IPS-NIHi7 (cell line): ENCODE results near the gene ITPK1.
"Not testable (repeated sequence)": the region's sequence is repeated elsewhere in the genome, so short reads cannot be mapped to it uniquely, and the experiment has no call there.

ENCODE experiments used
- DNase-seq: peaks from one replicate; pipeline ENCODE4 v3.0.0; 2012; ENCODE audit warnings: mixed read lengths; ENCODE audit errors: extremely low spot score

The ITPK1 gene

DNA sequence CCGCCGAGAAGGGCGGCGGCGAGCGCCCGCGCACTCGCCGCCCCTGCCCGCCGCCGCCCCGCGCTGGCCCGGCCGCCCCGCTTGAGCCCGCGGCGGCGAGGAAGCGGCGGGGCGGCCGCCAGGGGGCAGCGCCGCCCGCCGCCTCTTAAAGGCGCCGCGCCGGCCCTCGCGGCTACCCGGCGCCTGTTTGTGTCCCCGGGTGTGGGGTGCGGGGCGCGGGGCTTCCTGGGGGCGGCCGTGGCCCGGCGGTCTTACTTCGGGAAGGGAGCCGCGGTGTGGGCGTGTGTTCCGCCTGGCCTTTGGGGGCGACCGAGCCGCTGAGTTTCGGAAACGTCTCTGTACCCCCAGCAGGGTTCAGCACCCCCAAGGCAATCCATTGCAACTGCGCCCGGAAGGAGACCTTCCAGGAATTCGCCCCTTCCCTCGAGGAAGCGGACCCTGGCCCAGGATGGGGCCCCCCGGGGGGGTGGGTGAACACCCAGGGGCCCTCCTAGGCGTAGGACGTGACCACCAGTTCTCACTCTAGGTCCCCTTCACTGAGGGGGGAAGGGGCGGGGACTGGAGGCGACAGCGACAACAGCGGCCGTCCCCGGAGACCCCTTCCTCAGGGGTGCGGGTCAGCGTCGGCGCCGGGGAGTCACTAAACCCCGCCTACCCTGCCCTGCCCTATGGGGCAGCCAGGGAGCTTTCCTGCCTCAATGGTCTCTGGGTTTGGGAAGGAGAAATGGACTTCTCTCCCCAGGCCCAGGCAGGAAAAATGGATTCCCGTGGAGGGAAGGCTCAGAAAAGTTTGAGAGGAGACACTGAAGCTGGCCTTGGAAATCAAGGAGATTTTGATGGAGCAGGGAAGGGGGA lies at the start of gene ITPK1:
ITPK1 (minus strand) TSS at position 105 of the 855 bp plus-strand sequence. CDS start 762 bp downstream, outside the sequence.
- DNase-seq, result peak; percentile 79

- DNase-seq, result no peak
Measured at GRCh38 chr14:93163564-93163963, 47.8 kb upstream of the ITPK1 start.

DNA sequence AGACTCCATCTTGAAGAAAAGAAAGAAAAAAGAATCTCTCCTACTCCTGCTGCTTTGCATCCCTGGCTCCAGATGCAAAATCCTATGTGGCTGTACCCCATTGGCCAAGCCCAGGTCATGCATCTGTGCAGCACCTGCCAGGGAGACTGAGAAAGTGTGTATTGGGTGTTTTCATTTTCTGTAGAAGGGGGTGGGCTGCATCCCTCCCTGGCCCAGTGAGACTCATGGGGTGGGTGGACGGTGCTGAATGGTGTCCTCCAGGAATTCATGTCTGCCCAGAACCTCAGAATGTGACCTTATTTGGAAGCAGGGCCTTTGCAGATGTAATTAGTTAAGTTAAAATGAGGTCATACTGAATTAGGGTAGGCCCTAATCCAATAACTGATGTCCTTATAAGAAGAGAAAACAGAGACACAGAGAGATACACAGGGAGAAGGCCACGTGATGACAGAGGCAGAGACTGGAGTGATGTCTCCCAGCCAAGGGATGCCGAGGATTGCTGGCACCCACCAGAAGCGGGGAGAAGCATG lies 45.8 kb upstream of the ITPK1 start:
- DNase-seq, result no peak

DNA sequence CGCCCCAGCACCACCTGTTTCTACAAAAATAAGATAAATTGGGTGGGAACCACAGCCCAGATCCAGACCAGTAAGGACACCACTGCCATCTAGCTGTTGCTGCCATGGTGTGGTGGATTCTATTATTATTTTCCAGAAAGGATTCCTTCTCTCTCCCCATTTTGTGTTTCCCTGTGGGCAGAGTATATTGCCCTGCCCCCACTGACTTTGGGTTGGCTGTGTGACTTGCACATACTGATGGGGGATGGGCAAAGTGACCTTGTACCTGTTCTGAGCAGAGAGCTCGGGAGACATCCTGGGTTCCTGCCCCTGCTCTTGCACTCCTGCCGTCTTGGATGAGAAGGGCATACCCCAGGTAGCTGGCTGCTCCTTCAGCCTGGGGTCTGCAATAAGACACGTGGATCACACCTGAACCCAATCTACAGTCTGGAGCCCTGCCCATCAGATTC lies 44.7 kb upstream of the ITPK1 start:
- DNase-seq, result peak; percentile 60

DNA sequence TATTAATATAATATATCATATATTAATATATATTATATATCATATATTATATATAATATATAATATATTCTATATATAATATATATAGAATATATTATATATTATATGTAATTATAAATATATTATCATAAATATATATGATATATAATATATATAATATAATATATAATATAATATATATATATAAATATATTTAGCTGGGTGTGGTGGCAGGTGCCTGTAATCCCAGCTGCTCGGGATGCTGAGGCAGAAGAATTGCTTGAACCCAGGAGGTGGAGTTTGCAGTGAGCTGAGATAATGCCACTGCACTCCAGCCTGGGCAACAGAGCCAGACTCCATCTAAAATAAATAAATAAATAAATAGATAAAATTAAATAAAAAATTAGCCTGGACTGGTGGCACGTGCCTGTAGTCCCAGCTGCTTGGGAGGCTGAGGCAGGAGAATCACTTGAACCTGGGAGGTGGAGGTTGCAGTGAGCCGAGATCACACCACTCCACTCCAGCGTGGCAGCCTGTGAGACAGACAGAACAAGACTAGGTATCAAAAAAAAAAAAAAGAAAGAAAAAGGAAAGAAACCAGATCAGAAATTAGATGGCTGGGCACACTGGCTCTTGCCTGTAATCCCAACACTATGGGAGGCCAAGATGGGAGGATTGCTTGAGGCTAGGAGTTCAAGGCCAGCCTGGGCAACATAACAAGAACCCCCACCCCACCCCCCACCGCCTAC lies 44.1 kb upstream of the ITPK1 start:
- DNase-seq, result not testable (repeated sequence)

DNA sequence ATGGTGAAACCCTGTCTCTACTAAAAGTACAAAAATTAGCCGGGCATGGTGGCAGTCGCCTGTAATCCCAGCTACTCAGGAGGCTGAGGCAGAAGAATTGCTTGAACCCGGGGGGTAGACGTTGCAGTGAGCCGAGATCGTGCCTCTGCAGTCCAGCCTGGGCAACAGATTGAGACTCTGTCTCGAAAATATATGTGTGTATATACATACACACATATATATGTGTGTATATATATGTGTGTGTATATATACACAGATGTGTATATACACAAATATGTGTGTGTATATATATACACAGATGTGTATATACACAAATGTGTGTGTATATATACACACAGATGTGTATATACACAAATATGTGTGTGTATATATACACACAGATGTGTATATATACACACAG lies 42.6 kb upstream of the ITPK1 start:
- DNase-seq, result not testable (repeated sequence)

DNA sequence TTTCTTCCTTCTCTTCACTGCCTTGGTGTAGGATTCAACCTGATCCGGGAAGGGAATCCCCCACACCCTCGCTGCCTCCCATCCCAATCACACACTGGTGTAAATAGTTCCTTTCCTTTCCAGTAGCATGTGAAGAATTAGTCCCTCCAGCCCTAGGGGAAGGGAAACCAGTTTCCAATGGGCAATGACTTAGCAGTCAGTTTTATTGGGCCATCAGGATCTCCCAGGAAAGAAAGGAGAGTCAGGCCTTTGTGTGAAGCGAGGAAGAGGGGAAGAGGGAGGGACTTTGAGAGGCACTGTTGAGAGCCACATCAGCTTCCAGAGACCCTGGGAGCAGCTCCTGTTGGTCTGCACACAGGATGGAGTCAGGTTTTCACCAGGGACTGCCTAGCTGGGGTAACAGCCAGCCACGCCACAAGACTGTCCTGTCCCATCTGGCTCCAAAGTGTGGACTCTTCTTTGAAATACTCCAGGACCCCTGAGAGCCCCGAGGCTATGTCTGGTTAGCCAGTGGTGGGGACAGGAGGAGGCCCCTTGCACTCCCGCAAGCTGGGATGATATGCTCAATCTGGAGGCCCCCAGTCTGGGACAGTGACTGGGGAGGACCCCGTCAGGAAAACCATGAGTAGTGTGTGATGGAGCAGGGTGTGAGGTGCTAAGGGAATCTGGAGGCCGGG lies 41.1 kb upstream of the ITPK1 start:
- no peak for DNase-seq

GRCh38 chr14:93155667-93156066 lies 39.9 kb upstream of the ITPK1 start:
- no peak for DNase-seq

GRCh38 chr14:93153121-93153520 lies 37.4 kb upstream of the ITPK1 start:
- DNase-seq, result no peak

DNA sequence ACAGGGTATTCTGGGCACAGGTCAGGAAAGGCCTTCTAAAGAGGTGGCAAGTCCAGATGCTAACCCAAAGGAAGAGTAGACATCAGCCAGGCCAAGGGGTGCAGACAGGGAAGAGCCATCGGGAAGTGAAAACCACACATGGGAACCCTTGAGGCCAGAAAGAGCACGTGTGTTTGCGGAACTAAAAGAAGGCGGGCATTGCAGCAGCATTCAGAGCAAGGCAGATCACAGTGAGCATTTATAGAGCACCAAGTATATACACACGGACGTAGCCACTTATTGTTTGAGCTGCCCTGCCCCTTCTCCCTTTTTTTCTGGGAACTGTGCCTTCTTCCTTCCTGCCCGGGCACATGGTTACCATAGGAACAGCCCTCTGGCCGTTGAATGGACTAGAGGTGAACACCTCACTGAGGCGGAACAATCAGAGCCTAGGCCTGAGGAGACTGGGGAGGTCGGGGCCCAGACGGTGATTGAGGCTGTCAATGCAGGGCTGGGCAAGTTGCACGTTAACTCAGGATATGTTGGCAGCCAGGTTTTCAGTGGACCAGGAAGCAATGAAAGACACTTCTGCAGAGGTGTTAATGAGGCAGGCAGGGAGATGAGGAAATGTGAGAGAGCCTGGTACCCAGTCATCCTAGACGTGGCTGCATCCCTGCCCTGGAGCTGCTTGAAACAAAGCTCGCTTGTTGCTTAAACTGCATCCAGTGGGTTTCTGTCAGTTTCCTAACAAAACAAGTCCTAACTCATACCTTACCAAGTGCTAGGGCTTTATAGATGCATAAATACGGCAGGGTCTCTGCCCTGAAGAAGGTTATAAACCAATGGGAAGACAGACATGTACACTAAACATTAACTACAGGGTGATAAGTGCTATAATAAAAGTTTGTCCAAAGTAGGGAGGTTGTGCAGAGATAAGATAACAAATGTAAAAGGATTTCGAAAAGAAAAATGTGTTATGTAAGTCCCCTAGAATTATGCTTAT lies 34.8 kb upstream of the ITPK1 start:
- DNase-seq, result no peak

DNA sequence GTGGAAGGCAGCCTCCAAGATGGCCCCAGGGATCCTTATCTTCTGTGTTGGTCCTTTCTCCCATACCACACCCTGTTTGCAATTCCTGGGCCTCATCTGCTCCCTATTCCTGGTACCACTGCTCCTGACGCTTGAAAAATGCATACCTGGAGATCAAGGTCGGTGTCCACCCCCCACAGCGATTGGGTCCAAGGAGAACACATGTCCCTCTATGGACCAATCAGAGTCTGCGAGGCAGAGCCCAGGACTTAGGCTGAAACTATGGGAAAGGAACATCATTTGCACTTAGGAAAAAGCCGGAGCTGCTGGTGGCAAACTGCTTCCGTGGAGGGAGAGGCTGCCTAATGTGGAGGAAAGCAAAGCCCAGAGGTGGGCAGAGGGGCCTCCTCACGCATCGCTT lies 33.3 kb upstream of the ITPK1 start:
- no peak for DNase-seq

GRCh38 chr14:93146119-93146518 lies 30.4 kb upstream of the ITPK1 start:
- DNase-seq, result no peak

DNA sequence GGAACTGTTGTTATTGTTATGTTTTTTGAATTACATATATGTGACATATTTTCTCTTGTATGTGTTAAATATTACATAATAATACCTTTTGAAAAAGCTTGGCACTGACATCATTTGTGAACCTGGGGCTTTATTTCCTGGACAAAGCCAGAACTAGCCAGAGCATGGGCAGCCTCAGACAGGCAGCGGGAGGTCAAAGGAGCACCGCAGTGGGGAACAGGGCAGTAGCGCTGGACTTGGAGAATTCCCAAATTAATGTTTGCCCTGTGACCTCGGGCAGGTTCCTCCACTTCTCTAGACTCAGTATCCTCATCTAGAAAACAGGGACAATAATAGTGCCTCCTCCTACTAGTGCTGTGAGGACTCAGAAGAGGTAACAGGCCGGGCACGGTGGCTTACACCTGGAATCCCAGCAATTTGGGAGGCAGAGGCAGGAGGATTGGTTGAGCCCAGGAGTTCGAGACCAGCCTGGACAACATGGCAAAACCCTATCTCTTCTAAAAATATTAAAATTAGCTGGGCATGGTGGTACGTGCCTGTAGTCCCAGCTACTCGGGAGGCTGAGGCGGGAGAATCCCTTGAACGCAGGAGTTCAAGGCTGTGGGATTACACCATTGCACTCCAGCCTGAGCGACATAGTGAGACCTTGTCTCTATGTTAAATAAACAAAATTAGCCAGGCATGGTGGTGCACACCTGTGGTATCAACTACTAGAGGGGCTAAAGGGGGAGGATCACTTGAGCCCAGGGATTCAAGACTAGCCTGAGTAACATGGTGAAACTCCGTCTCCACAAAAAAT lies 27.3 kb upstream of the ITPK1 start:
- no peak for DNase-seq

GRCh38 chr14:93137864-93138263 lies 22.1 kb upstream of the ITPK1 start:
- no peak for DNase-seq

DNA sequence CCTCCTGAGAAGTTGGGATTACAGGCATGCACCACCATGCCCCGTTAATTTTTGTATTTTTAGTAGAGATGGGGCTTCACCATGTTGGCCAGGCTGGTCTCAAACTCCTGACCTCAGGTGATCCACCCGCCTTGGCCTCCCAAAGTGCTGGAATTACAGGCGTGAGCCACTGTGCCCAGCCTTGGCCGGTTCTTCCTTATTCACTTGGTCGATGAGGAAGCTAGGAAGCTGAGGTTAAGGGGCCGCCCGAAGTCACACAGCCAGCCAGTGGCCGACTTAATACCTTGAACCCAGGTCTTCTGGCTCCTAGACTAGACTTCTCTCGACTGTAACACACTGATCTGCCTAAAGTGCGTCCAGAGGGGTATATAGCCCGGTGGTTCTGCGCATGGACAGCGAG lies 20.8 kb upstream of the ITPK1 start:
- not testable (repeated sequence) for DNase-seq

- no peak for DNase-seq
Measured at GRCh38 chr14:93136009-93136408, 20.3 kb upstream of the ITPK1 start.

DNA sequence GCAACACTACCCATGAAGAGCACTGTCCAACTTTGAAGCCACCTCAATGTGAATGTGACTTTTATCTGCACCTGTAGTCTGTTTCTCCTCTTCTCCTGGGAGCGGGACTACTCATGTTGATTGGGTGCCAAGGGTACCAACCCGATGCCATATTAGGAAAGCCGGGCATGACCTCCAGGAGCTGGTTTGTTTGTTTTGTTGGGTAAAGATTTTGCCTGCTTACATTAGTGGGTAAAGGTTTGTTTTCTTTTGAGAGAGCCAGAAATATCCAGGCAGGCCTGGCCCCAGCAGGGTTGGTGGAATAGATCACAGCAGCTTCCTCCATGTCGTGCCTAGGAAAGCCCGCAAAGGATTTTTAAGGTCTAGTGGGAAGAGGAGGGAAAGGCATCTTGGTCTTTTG lies 19.7 kb upstream of the ITPK1 start:
- DNase-seq, result no peak

DNA sequence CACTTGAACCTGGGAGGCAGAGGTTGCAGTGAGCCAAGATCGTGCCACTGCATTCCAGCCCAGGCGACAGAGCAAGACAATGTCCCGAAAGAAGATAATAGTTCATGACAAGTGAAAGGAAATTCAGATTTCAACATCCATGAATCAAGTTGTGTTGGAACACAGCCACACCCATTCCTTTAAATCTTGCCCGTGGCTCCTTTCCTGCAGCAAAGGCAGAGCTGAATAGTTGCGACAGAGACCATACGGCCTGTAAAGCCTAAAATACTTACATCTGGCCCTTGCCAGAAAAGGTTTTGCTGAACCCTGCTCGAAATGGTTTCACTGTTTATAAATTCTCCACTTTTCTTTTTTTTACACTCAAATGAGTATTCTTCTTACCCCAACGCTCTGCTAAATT lies 17.7 kb upstream of the ITPK1 start:
- DNase-seq, result no peak

DNA sequence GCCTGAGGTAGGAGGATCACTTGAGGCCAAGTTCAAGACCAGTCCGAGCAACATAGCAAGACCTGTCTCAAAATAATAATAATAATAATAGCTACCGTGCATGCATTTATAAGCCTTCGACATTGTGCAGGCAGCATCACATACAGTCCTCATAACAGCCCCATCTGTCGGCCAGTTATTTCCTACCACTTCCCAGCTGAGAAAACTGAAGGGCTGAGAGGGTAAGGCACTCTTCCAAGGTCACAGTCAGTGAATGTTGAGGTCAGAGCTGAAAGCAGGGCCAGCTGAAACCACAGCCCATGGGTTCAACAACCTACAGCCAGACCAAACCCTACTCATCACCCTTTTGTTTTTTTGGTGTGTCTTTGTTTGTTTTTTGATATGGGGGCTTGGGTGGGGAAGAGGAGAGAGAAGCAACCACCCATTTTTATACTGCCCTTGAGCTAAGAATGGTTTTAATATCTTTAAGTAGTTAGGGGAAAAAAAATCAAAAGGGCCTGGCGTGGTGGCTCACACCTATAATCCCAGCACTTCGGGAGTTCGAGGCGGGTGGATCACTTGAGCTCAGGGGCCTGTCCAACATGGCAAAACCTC lies 16.8 kb upstream of the ITPK1 start:
- peak; percentile 57 for DNase-seq
